Activated CD8-positive, alpha-beta memory T cell treated with anti-CD3 and anti-CD28 coated beads, Interleukin-2, amount 50 U/mL, for 1 hour (primary cell): ENCODE measurements around the gene TSC22D4.

Experiments
- DNase-seq: peaks from one replicate; pipeline ENCODE4 v3.0.0-alpha.2; 2020; ENCODE audit errors: extremely low read depth

TSC22D4 gene

GRCh38 chr7:100492738-100493475, 13.9 kb upstream of the TSC22D4 start:
- no peak for DNase-seq

- no peak for DNase-seq
These were observed 12.2 kb upstream of the TSC22D4 start for GRCh38 chr7:100491192-100491578.

- DNase-seq = no peak
These were observed 11.6 kb upstream of the TSC22D4 start for GRCh38 chr7:100490483-100491191.

- no peak for DNase-seq
These were observed 10.8 kb upstream of the TSC22D4 start for GRCh38 chr7:100489824-100490223.

- DNase-seq = no peak
These were observed 10.1 kb upstream of the TSC22D4 start for GRCh38 chr7:100489121-100489520.

- DNase-seq = no peak
These were observed 9.5 kb upstream of the TSC22D4 start for GRCh38 chr7:100488333-100489095.

- no peak for DNase-seq
These were observed 7.9 kb upstream of the TSC22D4 start for GRCh38 chr7:100486753-100487446.

GRCh38 chr7:100486111-100486636, 7.2 kb upstream of the TSC22D4 start:
- DNase-seq = no peak

GRCh38 chr7:100485471-100485876, 6.5 kb upstream of the TSC22D4 start:
- no peak for DNase-seq

GRCh38 chr7:100484673-100485045, 5.6 kb upstream of the TSC22D4 start:
- no peak for DNase-seq

- no peak for DNase-seq
These were observed 5.0 kb upstream of the TSC22D4 start, which contains the start of gene NYAP1 for GRCh38 chr7:100483722-100484672. Gene NYAP1 (plus strand): TSS chr7:100483927. CDS start chr7:100485312, 1,385 bp downstream.

- peak; percentile 34 for DNase-seq
These were observed 4.2 kb upstream of the TSC22D4 start for GRCh38 chr7:100483090-100483721.

- DNase-seq = no peak
These were observed 3.7 kb upstream of the TSC22D4 start for GRCh38 chr7:100482728-100483089.

GRCh38 chr7:100481466-100481865, 2.5 kb upstream of the TSC22D4 start:
- no peak for DNase-seq

- no peak for DNase-seq
These were observed 1.1 kb downstream of the TSC22D4 start for GRCh38 chr7:100477871-100478267.

- DNase-seq = no peak
These were observed 1.8 kb downstream of the TSC22D4 start for GRCh38 chr7:100476903-100477870.

GRCh38 chr7:100476101-100476780, 2.8 kb downstream of the TSC22D4 start:
- no peak for DNase-seq

GRCh38 chr7:100475549-100475948, 3.5 kb downstream of the TSC22D4 start:
- no peak for DNase-seq
